Prostate gland (tissue), 2 donors: ENCODE results near the gene OGFRL1. TPM values are rescaled to one million over a fixed set of nuclear protein-coding genes. Genes with fewer than 3 reads are reported as not detected.

Experiments used
- DNase-seq: peaks from one replicate; pipeline ENCODE4 v3.0.0-alpha.2; 2019; ENCODE audit warnings: low spot score
- H3K27ac ChIP-seq, 2 donors: fragments of 200-600 bp; sonication (generic); 2 replicates each; pipeline ENCODE4 v1.5.1; 2017 to 2019
- H3K27me3 ChIP-seq: fragments of 200-600 bp; sonication (generic); replicated peaks from 2 replicates; pipeline ENCODE4 v1.5.1; 2019; ENCODE audit not compliant: insufficient read depth
- H3K36me3 ChIP-seq, 2 donors: fragments of 200-600 bp; sonication (generic); 1 replicate in 1 of 2; 2 replicates in 1 of 2; pipeline versions ENCODE4 v1.5.1 to v1.8.1; 2017 to 2019
- H3K4me1 ChIP-seq: fragments of 200-600 bp; sonication (generic); replicated peaks from 2 replicates; pipeline ENCODE4 v1.5.1; 2019
- H3K4me3 ChIP-seq, 2 donors: fragments of 200-600 bp; sonication (generic); 2 replicates each; pipeline ENCODE4 v1.5.1; 2017 to 2019
- H3K9me3 ChIP-seq: fragments of 200-600 bp; sonication (generic); 2 replicates; pipeline ENCODE4 v1.5.1; 2017
- CTCF ChIP-seq, 4 experiments: fragments of 200-600 bp in 2 of 4; fragments of 450-650 bp in 2 of 4; sonication (generic) in 2 of 4; IDR thresholded peaks; 1 replicate in 3 of 4; 2 replicates in 1 of 4; pipeline ENCODE4 v1.5.1; 2016 to 2019; ENCODE audit warnings: antibody characterized with exemption in 4 of 4, mild to moderate bottlenecking in 2 of 4, moderate library complexity in 2 of 4
- POLR2A ChIP-seq: fragments of 450-650 bp; IDR thresholded peaks from one replicate; pipeline ENCODE4 v1.6.1; 2016; ENCODE audit warnings: antibody characterized with exemption, mild to moderate bottlenecking
- POLR2AphosphoS5 ChIP-seq: sonication (generic); formaldehyde crosslinking; IDR thresholded peaks from one replicate; pipeline ENCODE4 v1.6.1; 2017; ENCODE audit warnings: antibody characterized with exemption
- WGBS: methylation state at CpG from one replicate; pipeline ENCODE4 v1.1.5; 2018; 5-methylcytosine and 5-hydroxymethylcytosine counted together
- intact Hi-C: fragments of 100-400 bp; cut with DNase I; formaldehyde crosslinking; loops from one replicate; pipeline ENCODE4 v1.14.2; 2022
- total RNA-seq, 2 donors: library from RNA; depleted of rRNA; stranded (reverse); fragments of >200 nt; gene quantifications; one replicate each; pipeline ENCODE4 v1.1.0, GENCODE V29; 2016

OGFRL1 gene
- total RNA-seq, 2 donors from 2014 or later, result 18.4 to 20.4 TPM

- Histone ChIP-seq H3K27me3 (no peaks in the 10 kb centered on the region), H3K4me3 (no peak overlapping the region), H3K27ac (no peak overlapping the region), H3K36me3 (no peaks in the 10 kb centered on the region), H3K9me3 (no peaks in the 10 kb centered on the region), H3K4me1 (no peaks in the 10 kb centered on the region)
- TF ChIP-seq POLR2AphosphoS5, result no peak
- no peak for TF ChIP-seq CTCF (IDR thresholded peaks at IDR 0.05)
- no peak for TF ChIP-seq POLR2A
- intact Hi-C loops, result no loop called here
- WGBS, result 95% methylated on average over 3 of the region's 3 CpGs
- no peak for DNase-seq
Measured at GRCh38 chr6:71330501-71330900, 41.9 kb downstream of the OGFRL1 start.

DNA sequence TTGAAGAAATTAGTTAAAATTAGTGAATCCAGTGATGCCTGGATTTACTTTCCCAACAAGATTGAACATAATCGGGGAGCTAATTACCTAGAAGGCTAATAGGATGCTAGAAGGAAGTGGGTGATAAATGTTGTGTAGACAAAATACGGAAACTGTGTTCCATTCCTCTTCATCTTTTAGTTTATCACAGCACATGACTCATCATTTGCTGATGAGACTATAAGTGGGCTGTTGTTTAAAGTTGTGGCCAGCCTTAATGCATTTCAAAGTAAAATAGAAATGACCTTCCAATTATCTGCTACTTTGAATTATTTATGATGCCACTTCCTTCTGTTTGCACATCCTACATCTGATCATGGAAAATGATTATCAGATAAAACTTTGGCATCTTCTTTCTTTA lies 43.4 kb downstream of the OGFRL1 start:
- DNase-seq, result no peak
- intact Hi-C loops, result no loop called here
- no peak for TF ChIP-seq POLR2A
- no peak for TF ChIP-seq POLR2AphosphoS5
- no peak for TF ChIP-seq CTCF (IDR thresholded peaks at IDR 0.05)
- Histone ChIP-seq H3K27ac (no peak overlapping the region), H3K4me1 (no peaks in the 10 kb centered on the region), H3K27me3 (no peaks in the 10 kb centered on the region), H3K36me3 (no peaks in the 10 kb centered on the region), H3K4me3 (no peak overlapping the region), H3K9me3 (no peaks in the 10 kb centered on the region)
- WGBS, result 91% methylated on average over 2 of the region's 2 CpGs

- Histone ChIP-seq H3K27me3 (no peaks in the 10 kb centered on the region), H3K4me1 (no peaks in the 10 kb centered on the region), H3K4me3 (no peak overlapping the region), H3K9me3 (no peaks in the 10 kb centered on the region), H3K27ac (no peak overlapping the region), H3K36me3 (no peaks in the 10 kb centered on the region)
- intact Hi-C loops, result no loop called here
- TF ChIP-seq CTCF (IDR thresholded peaks at IDR 0.05) (no peak), POLR2A (no peak), POLR2AphosphoS5 (no peak)
- WGBS, result 91% methylated on average over 1 of the region's 1 CpG
- DNase-seq, result no peak
Measured at GRCh38 chr6:71333050-71333449, 44.4 kb downstream of the OGFRL1 start.

GRCh38 chr6:71333697-71334096 lies 45.1 kb downstream of the OGFRL1 start:
- Histone ChIP-seq H3K9me3 (no peaks in the 10 kb centered on the region), H3K36me3 (no peaks in the 10 kb centered on the region), H3K27ac (no peak overlapping the region), H3K4me1 (no peaks in the 10 kb centered on the region), H3K4me3 (no peak overlapping the region), H3K27me3 (no peaks in the 10 kb centered on the region)
- TF ChIP-seq CTCF (IDR thresholded peaks at IDR 0.05) (no peak), POLR2AphosphoS5 (no peak), POLR2A (no peak)
- 81% methylated on average over 2 of the region's 2 CpGs for WGBS
- no peak for DNase-seq
- intact Hi-C loops, result no loop called here

DNA sequence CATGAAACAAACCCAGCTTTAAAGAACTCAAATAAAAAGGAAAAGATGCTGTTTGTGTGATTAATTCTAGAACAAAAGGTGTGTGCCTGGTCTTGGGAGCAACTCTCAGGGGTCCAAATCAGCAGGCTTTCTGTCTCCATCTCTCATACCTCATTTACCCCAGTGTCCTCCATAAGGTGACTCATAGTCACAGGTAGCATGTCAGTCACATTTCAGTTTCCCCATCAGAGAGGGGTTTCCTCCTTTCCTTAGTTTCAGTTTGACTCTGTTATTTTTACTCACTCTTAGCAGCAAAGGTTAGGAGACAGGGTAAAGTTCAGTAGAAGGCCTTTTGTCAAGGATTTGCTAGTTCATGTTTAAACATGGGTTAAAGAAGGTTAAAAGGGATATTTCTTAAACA lies 46.2 kb downstream of the OGFRL1 start:
- intact Hi-C loops, result no loop called here
- Histone ChIP-seq H3K4me1 (no peaks in the 10 kb centered on the region), H3K36me3 (no peaks in the 10 kb centered on the region), H3K27me3 (no peaks in the 10 kb centered on the region), H3K9me3 (no peaks in the 10 kb centered on the region), H3K4me3 (no peak overlapping the region), H3K27ac (no peak overlapping the region)
- DNase-seq, result no peak
- TF ChIP-seq POLR2A (no peak), POLR2AphosphoS5 (no peak), CTCF (IDR thresholded peaks at IDR 0.05) (no peak)
